Caco-2 (cell line): ENCODE data around the gene ARNT2. TPM values are rescaled to one million over a fixed set of nuclear protein-coding genes. Genes with fewer than 3 reads are reported as not detected.

Experiments used
- BruUV-seq: library from RNA; stranded (reverse); fragments of 400-500 nt; replicated peaks from 2 replicates; lab custom pipeline; 2021; lab: Mats Ljungman, UMichigan
- CTCF ChIA-PET: fragments of 300-600 bp; sonication (Branson Sonifier 250); formaldehyde crosslinking; loops from one replicate; lab custom pipeline; 2022; ENCODE audit warnings: antibody characterized with exemption; lab: Charles Lee
- POLR2A ChIA-PET: fragments of 300-600 bp; sonication (Branson Sonifier 250); formaldehyde crosslinking; loops from one replicate; lab custom pipeline; 2022; ENCODE audit warnings: antibody characterized with exemption; lab: Charles Lee
- DNase-seq, 2 experiments: peaks; one replicate each; pipeline versions ENCODE4 v3.0.0 to v3.0.0-alpha.2; 2020 to 2022
- H3K27me3 ChIP-seq: replicated peaks from 2 replicates; pipeline ENCODE4 v1.6.0; 2011; ENCODE audit warnings: low read length; ENCODE audit not compliant: control insufficient read depth, insufficient read depth
- H3K36me3 ChIP-seq: 2 replicates; pipeline ENCODE4 v1.5.1; 2011; ENCODE audit warnings: low read length; ENCODE audit not compliant: control insufficient read depth, insufficient read depth
- H3K4me1 ChIP-seq: fragments of 250-450 bp; sonication (Bioruptor Pico); 2 replicates; pipeline ENCODE4 v1.5.1; 2020; ENCODE audit warnings: mild to moderate bottlenecking
- H3K4me3 ChIP-seq: 2 replicates; pipeline ENCODE4 v1.5.1; 2011; ENCODE audit warnings: low read depth, mild to moderate bottlenecking, control low read depth, low read length
- H3K9me3 ChIP-seq: fragments of 250-450 bp; sonication (Bioruptor Pico); 2 replicates; pipeline ENCODE4 v1.5.1; 2020; ENCODE audit warnings: mild to moderate bottlenecking, moderate library complexity
- H3K27ac Mint-ChIP-seq: one replicate; pipeline ENCODE4 v1.8.0; 2022; ENCODE audit warnings: mixed read lengths; ENCODE audit not compliant: unreplicated experiment
- H3K27me3 Mint-ChIP-seq: one replicate; pipeline ENCODE4 v1.8.0; 2022; ENCODE audit warnings: mixed read lengths; ENCODE audit not compliant: insufficient read depth, unreplicated experiment
- H3K36me3 Mint-ChIP-seq: one replicate; pipeline ENCODE4 v1.8.0; 2022; ENCODE audit warnings: mild to moderate bottlenecking, mixed read lengths; ENCODE audit not compliant: insufficient read depth, unreplicated experiment
- H3K4me1 Mint-ChIP-seq: one replicate; pipeline ENCODE4 v1.8.0; 2022; ENCODE audit warnings: low read depth, mixed read lengths; ENCODE audit not compliant: unreplicated experiment
- H3K4me3 Mint-ChIP-seq: one replicate; pipeline ENCODE4 v1.8.0; 2022; ENCODE audit warnings: mild to moderate bottlenecking, moderate library complexity, mixed read lengths; ENCODE audit not compliant: unreplicated experiment
- H3K9me3 Mint-ChIP-seq: one replicate; pipeline ENCODE4 v1.8.0; 2022; ENCODE audit warnings: mixed read lengths; ENCODE audit not compliant: unreplicated experiment
- CTCF ChIP-seq, 2 experiments: fragments of 200-600 bp in 1 of 2; IDR thresholded peaks; 1 replicate in 1 of 2; 2 replicates in 1 of 2; pipeline versions ENCODE4 v1.5.1 to v1.8.0; 2011 to 2022; ENCODE audit warnings: antibody characterized with exemption in 1 of 2, control low read depth in 1 of 2, inconsistent platforms in 1 of 2, low read depth in 1 of 2, low read length in 1 of 2, mild to moderate bottlenecking in 1 of 2, moderate library complexity in 1 of 2; ENCODE audit not compliant: insufficient read depth in 1 of 2, severe bottlenecking in 1 of 2, unreplicated experiment in 1 of 2
- intact Hi-C: fragments of 100-400 bp; cut with micrococcal nuclease; formaldehyde crosslinking; loops from one replicate; pipeline ENCODE4 v1.10.0; 2022; ENCODE audit not compliant: unreplicated experiment
- total RNA-seq: library from RNA; stranded (reverse); gene quantifications from 2 replicates; pipeline ENCODE4 v1.2.3, GENCODE V29; 2022

Gene ARNT2
- total RNA-seq, 1 experiment from 2014 or later = 0.23 TPM

GRCh38 chr15:80609091-80609490, 204.9 kb downstream of the ARNT2 start:
- intact Hi-C loops = no loop called here
- no peaks in the 10 kb centered on the region for H3K4me1 ChIP-seq

GRCh38 chr15:80609512-80609946, 205.3 kb downstream of the ARNT2 start:
- Mint-ChIP-seq H3K4me1 (no peaks in the 10 kb centered on the region), H3K4me3 (no peak overlapping the region), H3K27me3 (peaks cover 3% of the 10 kb centered on the region), H3K27ac (no peak overlapping the region), H3K36me3 (no peaks in the 10 kb centered on the region), H3K9me3 (no peaks in the 10 kb centered on the region)
- Histone ChIP-seq H3K4me3 (no peak overlapping the region), H3K27me3 (no peaks in the 10 kb centered on the region), H3K4me1 (no peaks in the 10 kb centered on the region), H3K9me3 (no peaks in the 10 kb centered on the region), H3K36me3 (no peaks in the 10 kb centered on the region)
- CTCF ChIA-PET = no interaction called here
- DNase-seq = no peak
- TF ChIP-seq CTCF (IDR thresholded peaks at IDR 0.05; ENCODE audit: insufficient read depth in 1 of 2, low read depth in 1 of 2, low read length in 1 of 2, severe bottlenecking in 1 of 2, unreplicated experiment in 1 of 2) = no peak
- intact Hi-C loops = no loop called here
- no TSS peak for BruUV-seq
- POLR2A ChIA-PET = no interaction called here

More at GRCh38 chr15:80609091-80609490, 204.9 kb downstream of the ARNT2 start:
- BruUV-seq = no TSS peak
- Histone ChIP-seq H3K36me3 (no peaks in the 10 kb centered on the region), H3K27me3 (no peaks in the 10 kb centered on the region), H3K9me3 (no peaks in the 10 kb centered on the region), H3K4me3 (no peak overlapping the region)
- TF ChIP-seq CTCF (IDR thresholded peaks at IDR 0.05; ENCODE audit: insufficient read depth in 1 of 2, low read depth in 1 of 2, low read length in 1 of 2, severe bottlenecking in 1 of 2, unreplicated experiment in 1 of 2) = no peak
- Mint-ChIP-seq H3K9me3 (no peaks in the 10 kb centered on the region), H3K4me3 (no peak overlapping the region), H3K36me3 (no peaks in the 10 kb centered on the region), H3K4me1 (no peaks in the 10 kb centered on the region), H3K27me3 (peaks cover 3% of the 10 kb centered on the region), H3K27ac (no peak overlapping the region)
- ChIA-PET CTCF (no interaction called here), POLR2A (no interaction called here)
- no peak for DNase-seq

GRCh38 chr15:80611543-80612080, 207.4 kb downstream of the ARNT2 start:
- H3K4me3 ChIP-seq = no peak overlapping the region
- intact Hi-C loops = no loop called here
- H3K27me3 ChIP-seq = no peaks in the 10 kb centered on the region
- Mint-ChIP-seq H3K4me1 (no peaks in the 10 kb centered on the region), H3K9me3 (no peaks in the 10 kb centered on the region), H3K4me3 (no peak overlapping the region), H3K27me3 (peaks cover 7% of the 10 kb centered on the region), H3K27ac (no peak overlapping the region), H3K36me3 (no peaks in the 10 kb centered on the region)
- no peak for TF ChIP-seq CTCF (IDR thresholded peaks at IDR 0.05; ENCODE audit: insufficient read depth in 1 of 2, low read depth in 1 of 2, low read length in 1 of 2, severe bottlenecking in 1 of 2, unreplicated experiment in 1 of 2)
- no peaks in the 10 kb centered on the region for H3K36me3 ChIP-seq
- no peak for DNase-seq
- no TSS peak for BruUV-seq
- no peaks in the 10 kb centered on the region for H3K4me1 ChIP-seq
- ChIA-PET CTCF (no interaction called here), POLR2A (no interaction called here)
- H3K9me3 ChIP-seq = no peaks in the 10 kb centered on the region
